Spleen (tissue), 11 donors: Measurements from ENCODE around the gene TOM1L2. TPM values are rescaled to one million over a fixed set of nuclear protein-coding genes. Genes with fewer than 3 reads are reported as not detected.

Source experiments
- DNase-seq: peaks from one replicate; pipeline ENCODE4 v3.0.0-alpha.2; 2020
- H3K27ac ChIP-seq, 8 donors: fragments of 200-600 bp; sonication (generic) in 7 of 8; 1 replicate in 4 of 8; 2 replicates in 4 of 8; pipeline versions ENCODE4 v1.5.0 to v1.8.0; 2016 to 2021; ENCODE audit warnings: inconsistent platforms in 4 of 8, mild to moderate bottlenecking in 4 of 8, moderate library complexity in 1 of 8
- H3K27me3 ChIP-seq, 7 donors: fragments of 200-600 bp; sonication (generic) in 6 of 7; replicated peaks in 1 of 7; 1 replicate in 4 of 7; 2 replicates in 3 of 7; pipeline versions ENCODE4 v1.5.0 to v1.8.0; 2016 to 2021; ENCODE audit warnings: inconsistent platforms in 3 of 7, mild to moderate bottlenecking in 1 of 7
- H3K36me3 ChIP-seq, 6 donors: fragments of 200-600 bp; sonication (generic) in 5 of 6; 1 replicate in 4 of 6; 2 replicates in 2 of 6; pipeline versions ENCODE4 v1.5.0 to v1.8.0; 2016 to 2021; ENCODE audit warnings: inconsistent platforms in 2 of 6
- H3K4me1 ChIP-seq, 6 donors: fragments of 200-600 bp; sonication (generic) in 5 of 6; 1 replicate in 3 of 6; 2 replicates in 3 of 6; pipeline versions ENCODE4 v1.5.0 to v1.8.0; 2016 to 2021; ENCODE audit warnings: inconsistent platforms in 3 of 6
- H3K4me3 ChIP-seq, 8 donors: fragments of 200-600 bp; sonication (generic) in 7 of 8; 1 replicate in 4 of 8; 2 replicates in 4 of 8; pipeline versions ENCODE4 v1.5.0 to v1.8.0; 2016 to 2021; ENCODE audit warnings: inconsistent platforms in 4 of 8, mild to moderate bottlenecking in 4 of 8, moderate library complexity in 2 of 8
- H3K9me3 ChIP-seq, 8 donors: fragments of 200-600 bp; sonication (generic) in 7 of 8; 1 replicate in 4 of 8; 2 replicates in 4 of 8; pipeline versions ENCODE4 v1.5.0 to v1.8.0; 2016 to 2021; ENCODE audit warnings: inconsistent platforms in 4 of 8
- POLR2A ChIP-seq, 3 donors: fragments of 450-650 bp; IDR thresholded peaks; one replicate each; pipeline ENCODE4 v1.5.1; 2017; ENCODE audit warnings: antibody characterized with exemption in 3 of 3, mild to moderate bottlenecking in 1 of 3
- POLR2AphosphoS5 ChIP-seq, 3 donors: sonication (generic); formaldehyde crosslinking; IDR thresholded peaks; one replicate each; pipeline ENCODE4 v1.5.1; 2017; ENCODE audit warnings: antibody characterized with exemption in 3 of 3
- WGBS, 5 donors: extraction: QIAGEN DNeasy Blood & Tissue Kit in 3 of 5; methylation state at CpG; one replicate each; pipeline versions ENCODE4 v1.1.5 to v1.1.7; 2013 to 2018; 5-methylcytosine and 5-hydroxymethylcytosine counted together
- intact Hi-C: fragments of 100-400 bp; cut with DNase I; formaldehyde crosslinking; loops from one replicate; pipeline ENCODE4 v1.15.0; 2023; ENCODE audit warnings: low total_unique reads
- polyA plus RNA-seq, 3 donors: library from polyadenylated mRNA; stranded (reverse); fragments of 200-250 nt; gene quantifications; one replicate each; pipeline ENCODE4 v1.2.1, GENCODE V29; 2013
- total RNA-seq, 7 donors: library from RNA; depleted of rRNA in 3 of 7; stranded (reverse); fragments of >200 nt in 3 of 7; fragmentation: NEBNext Ultra II Directional in 4 of 7; extraction: Animal tissue kit (Norgen Biotek cat#: 25700) in 4 of 7; gene quantifications; one replicate each; pipeline versions ENCODE4 v1.1.0 to v1.2.1, GENCODE V29; 2016 to 2021
- TF ChIP-seq, protein P1 (sequence below), 11 experiments: fragments of 200-600 bp in 7 of 11; fragments of 450-650 bp in 4 of 11; sonication (generic) in 4 of 11; IDR thresholded peaks in 8 of 11; conservative IDR thresholded peaks in 3 of 11; 1 replicate in 7 of 11; 2 replicates in 4 of 11; pipeline versions ENCODE4 v1.4.0 to v1.8.0; 2016 to 2021; ENCODE audit warnings: antibody characterized with exemption in 11 of 11, inconsistent platforms in 4 of 11, mild to moderate bottlenecking in 1 of 11
- donor health status: healthy with polysubstance abuse.
- donor health status: DM: no; HTN: no; CAD: no; lungs with moderate emphysema.
- donor health status: DM: no; HTN: no; CAD: no.
- donor health status: Bipolar disorder and iron deficiency.
- donor health status: healthy.
- donor health status: DM: no; HTN: no; CAD: no.
- donor health status: DM: yes; HTN: yes; CAD: no.

Gene TOM1L2
- total and polyA plus RNA-seq, 10 donors = 5.3 to 82.6 (median 53.6) TPM

DNA sequence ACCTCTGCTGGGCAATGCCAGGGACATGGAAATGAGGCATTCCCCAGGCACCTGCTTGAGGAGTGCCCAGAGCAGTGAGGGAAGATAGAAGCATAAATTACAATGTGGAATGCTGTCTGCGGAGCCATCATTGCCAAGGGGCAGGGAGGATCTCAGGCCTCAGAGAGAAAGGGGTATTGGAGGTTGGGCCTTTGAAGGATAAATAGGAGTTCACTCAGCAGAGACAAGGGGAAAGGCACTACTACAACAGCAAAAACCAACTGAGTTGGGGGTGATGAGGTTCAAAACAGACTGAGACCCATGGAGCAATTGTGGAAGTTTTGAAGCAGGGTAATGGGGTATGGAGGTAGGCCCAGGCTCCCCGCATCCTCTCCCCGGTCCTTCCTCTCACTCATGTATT is 168.2 kb downstream of the TOM1L2 start:
- Histone ChIP-seq H3K9me3 (no peaks in the 10 kb centered on the region), H3K4me1 (peaks cover 0 to 20% (median 1%) of the 10 kb centered on the region in 6 donors), H3K36me3 (peaks cover 0 to 80% (median 23%) of the 10 kb centered on the region in 6 donors), H3K27ac (no peak overlapping the region), H3K27me3 (no peaks in the 10 kb centered on the region), H3K4me3 (no peak overlapping the region)
- intact Hi-C loops = no loop called here
- WGBS, 5 donors = 93 to 97% (median 96%) methylated on average over 3 of the region's 3 CpGs
- TF ChIP-seq POLR2A (IDR thresholded peaks at IDR 0.05) (no peak), POLR2AphosphoS5 (IDR thresholded peaks at IDR 0.05) (no peak)
- TF ChIP-seq, protein P1, sequence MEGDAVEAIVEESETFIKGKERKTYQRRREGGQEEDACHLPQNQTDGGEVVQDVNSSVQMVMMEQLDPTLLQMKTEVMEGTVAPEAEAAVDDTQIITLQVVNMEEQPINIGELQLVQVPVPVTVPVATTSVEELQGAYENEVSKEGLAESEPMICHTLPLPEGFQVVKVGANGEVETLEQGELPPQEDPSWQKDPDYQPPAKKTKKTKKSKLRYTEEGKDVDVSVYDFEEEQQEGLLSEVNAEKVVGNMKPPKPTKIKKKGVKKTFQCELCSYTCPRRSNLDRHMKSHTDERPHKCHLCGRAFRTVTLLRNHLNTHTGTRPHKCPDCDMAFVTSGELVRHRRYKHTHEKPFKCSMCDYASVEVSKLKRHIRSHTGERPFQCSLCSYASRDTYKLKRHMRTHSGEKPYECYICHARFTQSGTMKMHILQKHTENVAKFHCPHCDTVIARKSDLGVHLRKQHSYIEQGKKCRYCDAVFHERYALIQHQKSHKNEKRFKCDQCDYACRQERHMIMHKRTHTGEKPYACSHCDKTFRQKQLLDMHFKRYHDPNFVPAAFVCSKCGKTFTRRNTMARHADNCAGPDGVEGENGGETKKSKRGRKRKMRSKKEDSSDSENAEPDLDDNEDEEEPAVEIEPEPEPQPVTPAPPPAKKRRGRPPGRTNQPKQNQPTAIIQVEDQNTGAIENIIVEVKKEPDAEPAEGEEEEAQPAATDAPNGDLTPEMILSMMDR (IDR thresholded peaks at IDR 0.05 in 8 of 11, conservative IDR thresholded peaks at IDR 0.05 in 3 of 11) = no peak
- DNase-seq = no peak

DNA sequence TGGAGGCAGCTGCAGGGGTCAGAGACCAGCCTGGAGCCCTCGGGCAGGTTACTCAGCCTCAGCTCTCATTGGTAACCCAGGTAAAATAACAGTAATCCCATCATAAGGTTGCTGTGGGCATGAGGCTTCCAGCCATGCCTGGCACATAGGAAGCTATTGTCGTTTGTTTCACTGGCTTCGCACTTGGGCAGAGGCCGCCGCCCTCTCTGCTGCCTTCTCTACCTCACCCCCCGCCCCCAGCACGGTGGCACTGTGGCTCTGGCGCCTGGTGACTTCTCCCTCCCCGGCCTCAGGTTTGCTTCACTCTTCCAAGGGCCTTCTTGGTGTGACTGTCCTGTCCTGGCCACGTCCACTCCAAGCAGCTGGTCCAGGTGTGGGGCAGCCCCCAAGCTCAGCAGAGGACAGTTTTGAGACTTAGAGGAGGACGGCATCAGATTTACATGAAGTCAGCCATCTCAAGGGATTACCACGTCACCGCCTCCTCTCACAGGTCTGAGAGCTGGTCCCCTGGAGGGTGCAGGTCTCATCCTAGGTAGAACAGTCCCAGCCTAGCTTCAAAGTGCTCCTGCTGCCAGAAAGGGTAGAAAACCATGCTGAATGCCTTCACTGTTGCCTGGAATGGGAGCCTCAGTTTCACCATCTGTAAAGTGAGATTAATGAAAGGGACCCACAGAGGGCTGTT is 170.3 kb downstream of the TOM1L2 start:
- WGBS, 5 donors = 83 to 94% (median 89%) methylated on average over 12 to 13 of the region's 13 CpGs
- intact Hi-C loops = no loop called here
- Histone ChIP-seq H3K36me3 (peaks cover 0 to 86% (median 41%) of the 10 kb centered on the region in 6 donors), H3K4me3 (no peak overlapping the region), H3K4me1 (peaks cover 0 to 8% (median 0%) of the 10 kb centered on the region in 6 donors), H3K27me3 (no peaks in the 10 kb centered on the region), H3K27ac (no peak overlapping the region), H3K9me3 (no peaks in the 10 kb centered on the region)
- TF ChIP-seq POLR2A (IDR thresholded peaks at IDR 0.05) = no peak
- TF ChIP-seq, protein P1 (IDR thresholded peaks at IDR 0.05 in 8 of 11, conservative IDR thresholded peaks at IDR 0.05 in 3 of 11) = no peak
- no peak for TF ChIP-seq POLR2AphosphoS5 (IDR thresholded peaks at IDR 0.05)
- no peak for DNase-seq

DNA sequence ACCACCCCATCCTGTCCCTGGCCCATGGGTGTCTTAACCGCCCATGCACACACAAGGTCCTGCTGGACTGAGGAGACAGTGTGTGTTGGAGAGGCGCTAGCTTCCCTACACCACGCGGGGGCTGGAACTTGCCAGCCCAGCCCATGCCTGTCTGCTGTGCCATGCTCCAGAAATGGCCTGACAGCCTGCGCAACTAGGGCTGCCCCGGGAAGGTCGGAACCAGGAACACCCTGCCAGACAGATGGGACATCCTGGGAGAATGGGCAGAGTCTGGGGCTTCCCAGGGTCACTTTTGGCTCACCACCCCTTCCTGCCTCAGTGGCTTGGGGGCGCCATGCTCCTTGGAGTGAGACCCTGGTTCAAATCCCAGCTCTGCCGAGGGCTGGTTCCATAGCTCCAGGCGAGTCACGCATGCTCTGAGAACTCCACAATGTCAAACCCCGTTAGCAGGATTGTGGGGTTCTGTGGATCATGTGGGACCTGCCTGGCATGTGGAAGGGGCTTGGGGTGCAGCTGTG is 171.6 kb downstream of the TOM1L2 start:
- no peak overlapping the region for H3K27ac ChIP-seq
- H3K4me1 ChIP-seq = peaks cover 0 to 8% (median 0%) of the 10 kb centered on the region in 6 donors
- TF ChIP-seq, protein P1 (IDR thresholded peaks at IDR 0.05 in 8 of 11, conservative IDR thresholded peaks at IDR 0.05 in 3 of 11) = no peak
- peak in 1 of 3 donors; percentile 43 for TF ChIP-seq POLR2AphosphoS5 (IDR thresholded peaks at IDR 0.05)
- TF ChIP-seq POLR2A (IDR thresholded peaks at IDR 0.05) = no peak
- intact Hi-C loops = no loop called here
- H3K36me3 ChIP-seq = peaks cover 0 to 89% (median 52%) of the 10 kb centered on the region in 6 donors
- 74 to 96% (median 94%) methylated on average over 9 to 12 of the region's 12 CpGs for WGBS, 5 donors
- no peaks in the 10 kb centered on the region for H3K9me3 ChIP-seq
- H3K27me3 ChIP-seq = no peaks in the 10 kb centered on the region
- DNase-seq = no peak
- H3K4me3 ChIP-seq = no peak overlapping the region

DNA sequence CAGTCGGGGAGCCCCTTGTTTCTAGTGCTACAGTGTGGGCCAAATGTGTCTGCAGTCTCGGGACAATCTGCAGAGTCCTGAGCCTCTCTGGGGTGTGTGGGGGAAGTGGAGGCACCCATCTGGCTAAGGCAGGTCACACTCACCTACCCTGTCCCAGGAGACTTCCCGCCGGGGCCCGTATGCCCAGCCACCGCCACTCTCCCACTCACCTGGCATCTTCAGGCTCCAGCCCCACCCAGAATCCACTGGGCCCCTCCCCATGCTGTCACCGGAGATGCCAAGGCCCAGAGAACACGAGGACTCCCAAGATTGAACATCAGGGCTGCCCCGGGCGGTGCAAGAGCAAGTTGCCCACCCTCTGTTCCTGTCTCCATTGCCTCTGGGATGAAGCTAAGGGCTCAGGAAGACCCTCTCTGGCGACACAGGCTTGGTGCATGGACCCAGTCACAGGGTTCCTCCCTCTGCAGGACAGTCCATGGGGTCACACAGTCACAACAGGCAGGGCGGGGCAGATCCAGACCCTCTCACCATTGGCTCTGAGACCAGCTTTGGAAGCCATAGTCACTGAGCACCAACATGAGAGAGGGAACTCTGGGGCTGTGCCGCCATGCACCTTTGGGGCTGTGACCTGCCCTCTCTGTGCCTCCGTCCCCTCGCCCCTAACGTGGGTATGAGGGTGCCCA is 173.5 kb downstream of the TOM1L2 start:
- TF ChIP-seq POLR2AphosphoS5 (IDR thresholded peaks at IDR 0.05) (no peak), POLR2A (IDR thresholded peaks at IDR 0.05) (no peak)
- TF ChIP-seq, protein P1 (IDR thresholded peaks at IDR 0.05 in 8 of 11, conservative IDR thresholded peaks at IDR 0.05 in 3 of 11) = no peak
- Histone ChIP-seq H3K27ac (no peak overlapping the region), H3K4me1 (peaks cover 2 to 25% (median 14%) of the 10 kb centered on the region in 6 donors), H3K27me3 (no peaks in the 10 kb centered on the region), H3K4me3 (no peak overlapping the region), H3K36me3 (peaks cover 0 to 89% (median 55%) of the 10 kb centered on the region in 6 donors), H3K9me3 (no peaks in the 10 kb centered on the region)
- intact Hi-C loops = loop anchor here (10.0 kb wide), 1 partner anchor 54 kb away; no protein-coding TSS in a partner anchor
- no peak for DNase-seq
- 82 to 94% (median 88%) methylated on average over 11 to 16 of the region's 16 CpGs for WGBS, 5 donors
